Measurements from ENCODE around the gene DDX42. TPM values are rescaled to one million over a fixed set of nuclear protein-coding genes. Genes with fewer than 3 reads are reported as not detected.

The DDX42 gene
- total RNA-seq, 6 donors from 2014 or later: 76.8 to 345 (median 87.6) TPM

GRCh38 chr17:63805591-63805990 lies 31.6 kb downstream of the DDX42 start:
- DNase-seq (no peak), ATAC-seq (ENCODE audit: low FRiP score in 2 of 2) (no peak)
- WGBS, 2 donors: 66 to 70% methylated on average over 2 of the region's 2 CpGs
- TF ChIP-seq POLR2AphosphoS5 (IDR thresholded peaks at IDR 0.05) (no peak), POLR2A (IDR thresholded peaks at IDR 0.05) (no peak), EP300 (IDR thresholded peaks at IDR 0.05) (no peak), CTCF (IDR thresholded peaks at IDR 0.05) (no peak)
- H3K9me3 ChIP-seq: no peaks in the 10 kb centered on the region
- H3K4me3 ChIP-seq: no peak overlapping the region
- H3K27ac ChIP-seq: no peak overlapping the region
- H3K27me3 ChIP-seq: no peaks in the 10 kb centered on the region
- peaks cover 28 to 100% (median 77%) of the 10 kb centered on the region in 4 donors for H3K36me3 ChIP-seq
- H3K4me1 ChIP-seq: no peaks in the 10 kb centered on the region

- no peak for ATAC-seq (ENCODE audit: low FRiP score in 2 of 2)
- 86 to 89% methylated on average over 9 of the region's 9 CpGs for WGBS, 2 donors
- H3K9me3 ChIP-seq: no peaks in the 10 kb centered on the region
- no peak for DNase-seq
- H3K27me3 ChIP-seq: no peaks in the 10 kb centered on the region
- peaks cover 64 to 100% (median 81%) of the 10 kb centered on the region in 4 donors for H3K36me3 ChIP-seq
- no peak overlapping the region for H3K27ac ChIP-seq
- no peaks in the 10 kb centered on the region for H3K4me1 ChIP-seq
- no peak overlapping the region for H3K4me3 ChIP-seq
- TF ChIP-seq POLR2AphosphoS5 (IDR thresholded peaks at IDR 0.05) (no peak), CTCF (IDR thresholded peaks at IDR 0.05) (no peak), POLR2A (IDR thresholded peaks at IDR 0.05) (no peak), EP300 (IDR thresholded peaks at IDR 0.05) (no peak)
Observed at GRCh38 chr17:63809970-63810369, 36.0 kb downstream of the DDX42 start.

- DNase-seq: no peak
- WGBS, 2 donors: 89 to 92% methylated on average over 2 of the region's 2 CpGs
- Histone ChIP-seq H3K27ac (no peak overlapping the region), H3K4me1 (peaks cover 0 to 6% (median 2%) of the 10 kb centered on the region in 4 donors), H3K4me3 (no peak overlapping the region), H3K27me3 (no peaks in the 10 kb centered on the region), H3K9me3 (no peaks in the 10 kb centered on the region), H3K36me3 (peaks cover 69 to 100% (median 95%) of the 10 kb centered on the region in 4 donors)
- ATAC-seq (ENCODE audit: low FRiP score in 2 of 2): no peak
- TF ChIP-seq CTCF (IDR thresholded peaks at IDR 0.05) (no peak), POLR2A (IDR thresholded peaks at IDR 0.05) (no peak), EP300 (IDR thresholded peaks at IDR 0.05) (no peak), POLR2AphosphoS5 (IDR thresholded peaks at IDR 0.05) (no peak)
Observed at GRCh38 chr17:63816123-63816522, 42.2 kb downstream of the DDX42 start.

- WGBS, 2 donors: 85 to 88% methylated on average over 4 of the region's 4 CpGs
- Histone ChIP-seq H3K27ac (no peak overlapping the region), H3K9me3 (no peaks in the 10 kb centered on the region), H3K36me3 (peaks cover 68 to 100% (median 95%) of the 10 kb centered on the region in 4 donors), H3K4me1 (peaks cover 0 to 6% (median 2%) of the 10 kb centered on the region in 4 donors), H3K4me3 (no peak overlapping the region), H3K27me3 (no peaks in the 10 kb centered on the region)
- DNase-seq: no peak
- no peak for TF ChIP-seq POLR2AphosphoS5 (IDR thresholded peaks at IDR 0.05)
- no peak for ATAC-seq (ENCODE audit: low FRiP score in 2 of 2)
Observed at GRCh38 chr17:63816669-63817068, 42.7 kb downstream of the DDX42 start.

GRCh38 chr17:63817736-63818385 lies 43.9 kb downstream of the DDX42 start:
- Histone ChIP-seq H3K4me3 (no peak overlapping the region), H3K27me3 (no peaks in the 10 kb centered on the region), H3K4me1 (peaks cover 0 to 6% (median 2%) of the 10 kb centered on the region in 4 donors), H3K27ac (no peak overlapping the region), H3K36me3 (peaks cover 60 to 100% (median 94%) of the 10 kb centered on the region in 4 donors), H3K9me3 (no peaks in the 10 kb centered on the region)
- WGBS, 2 donors: 93 to 96% methylated on average over 25 to 27 of the region's 27 CpGs
- ATAC-seq (ENCODE audit: low FRiP score in 2 of 2) (no peak), DNase-seq (no peak)
- no peak for TF ChIP-seq POLR2A (IDR thresholded peaks at IDR 0.05)
- TF ChIP-seq POLR2AphosphoS5 (IDR thresholded peaks at IDR 0.05): no peak
- no peak for TF ChIP-seq EP300 (IDR thresholded peaks at IDR 0.05)
- TF ChIP-seq CTCF (IDR thresholded peaks at IDR 0.05): no peak

Data from upper lobe of left lung (tissue), 6 donors.